ENCODE measurements around the gene RBL1.
A peak's percentile ranks its signal among the peaks of the same experiment; 100 is the strongest.
"Not testable (repeated sequence)": the region's sequence is repeated elsewhere in the genome, so short reads cannot be mapped to it uniquely, and the experiment has no call there.

RBL1 gene

GRCh38 chr20:37072293-37073196 is 23.3 kb downstream of the RBL1 start:
- no peak for DNase-seq

- DNase-seq = peak; percentile 12 to 31
Measured at GRCh38 chr20:37071481-37071911, 24.3 kb downstream of the RBL1 start.

GRCh38 chr20:37069563-37069962 is 26.2 kb downstream of the RBL1 start:
- not testable (repeated sequence) for DNase-seq

- no peak for DNase-seq
Measured at GRCh38 chr20:37066168-37066567, 29.6 kb downstream of the RBL1 start.

- DNase-seq = no peak
Measured at GRCh38 chr20:37055276-37055675, 40.5 kb downstream of the RBL1 start.

- DNase-seq = no peak
Measured at GRCh38 chr20:37053230-37053950, 42.4 kb downstream of the RBL1 start.

- DNase-seq = peak in 1 of 2 experiments; percentile 5
Measured at GRCh38 chr20:37042986-37043972, 52.5 kb downstream of the RBL1 start.

- not testable (repeated sequence) for DNase-seq
Measured at GRCh38 chr20:37039366-37039765, 56.4 kb downstream of the RBL1 start.

GRCh38 chr20:37032077-37032476 is 63.7 kb downstream of the RBL1 start:
- DNase-seq = no peak

GRCh38 chr20:37020636-37021035 is 75.2 kb downstream of the RBL1 start:
- DNase-seq = no peak

- DNase-seq = not testable (repeated sequence)
Measured at GRCh38 chr20:37012631-37013030, 83.2 kb downstream of the RBL1 start.

GRCh38 chr20:37011858-37012257 is 83.9 kb downstream of the RBL1 start:
- DNase-seq = not testable (repeated sequence)

GRCh38 chr20:37011147-37011546 is 84.7 kb downstream of the RBL1 start:
- no peak for DNase-seq

GRCh38 chr20:37007898-37008649 is 87.7 kb downstream of the RBL1 start:
- DNase-seq = no peak

GRCh38 chr20:37005062-37005942 is 90.5 kb downstream of the RBL1 start:
- DNase-seq = not testable (repeated sequence)

GRCh38 chr20:37001634-37002033 is 94.2 kb downstream of the RBL1 start:
- not testable (repeated sequence) for DNase-seq

- DNase-seq = not testable (repeated sequence)
Measured at GRCh38 chr20:37000171-37000570, 95.6 kb downstream of the RBL1 start.

- DNase-seq = no peak
Measured at GRCh38 chr20:36998652-36999051, 97.1 kb downstream of the RBL1 start.

- no peak for DNase-seq
Measured at GRCh38 chr20:36997121-36997520, 98.7 kb downstream of the RBL1 start.

- not testable (repeated sequence) for DNase-seq
Measured at GRCh38 chr20:36994221-36994620, 101.6 kb downstream of the RBL1 start.

Data from activated CD4-positive, alpha-beta T cell treated with anti-CD3 and anti-CD28 coated beads, Interleukin-2, amount 50 U/mL, for 4 hours (primary cell).